Upper lobe of left lung (tissue), 6 donors: ENCODE measurements around the gene DLGAP4. TPM values are rescaled to one million over a fixed set of nuclear protein-coding genes. Genes with fewer than 3 reads are reported as not detected.

Experiments
- ATAC-seq, 2 donors: fragments of 200-7000 bp; cut with Tn5 transposase; one replicate each; pipeline ENCODE4 v1.9.1; 2022; ENCODE audit warnings: mild to moderate bottlenecking in 2 of 2, moderate library complexity in 2 of 2; ENCODE audit not compliant: low FRiP score in 2 of 2
- DNase-seq, 2 donors: peaks; one replicate each; pipeline ENCODE4 v3.0.0-alpha.2; 2019 to 2020
- H3K27ac ChIP-seq, 4 donors: fragments of 200-600 bp; sonication (generic); one replicate each; pipeline ENCODE4 v1.5.1; 2016 to 2019
- H3K27me3 ChIP-seq, 4 donors: fragments of 200-600 bp; sonication (generic); one replicate each; pipeline ENCODE4 v1.5.1; 2017 to 2019
- H3K36me3 ChIP-seq, 4 donors: fragments of 200-600 bp; sonication (generic); one replicate each; pipeline ENCODE4 v1.5.1; 2016 to 2019
- H3K4me1 ChIP-seq, 4 donors: fragments of 200-600 bp; sonication (generic); one replicate each; pipeline ENCODE4 v1.5.1; 2018 to 2019
- H3K4me3 ChIP-seq, 4 donors: fragments of 200-600 bp; sonication (generic); one replicate each; pipeline ENCODE4 v1.5.1; 2017 to 2019; ENCODE audit warnings: mild to moderate bottlenecking in 2 of 4, moderate library complexity in 1 of 4
- H3K9me3 ChIP-seq, 4 donors: fragments of 200-600 bp; sonication (generic); one replicate each; pipeline ENCODE4 v1.5.1; 2018 to 2019
- EP300 ChIP-seq, 4 donors: sonication (generic); formaldehyde crosslinking; IDR thresholded peaks; one replicate each; pipeline ENCODE4 v1.5.1; 2017; ENCODE audit warnings: antibody characterized with exemption in 4 of 4, control low read depth in 2 of 4
- POLR2A ChIP-seq, 4 donors: fragments of 450-650 bp; IDR thresholded peaks; one replicate each; pipeline ENCODE4 v1.5.1; 2016 to 2017; ENCODE audit warnings: antibody characterized with exemption in 4 of 4, mild to moderate bottlenecking in 2 of 4
- POLR2AphosphoS5 ChIP-seq, 2 donors: sonication (generic); formaldehyde crosslinking; IDR thresholded peaks; one replicate each; pipeline ENCODE4 v1.5.1; 2017; ENCODE audit warnings: antibody characterized with exemption in 2 of 2
- WGBS, 2 donors: methylation state at CpG; one replicate each; pipeline ENCODE4 v1.1.5; 2017 to 2018; 5-methylcytosine and 5-hydroxymethylcytosine counted together
- total RNA-seq, 6 donors: library from RNA; depleted of rRNA in 4 of 6; stranded (reverse); fragments of >200 nt in 4 of 6; gene quantifications; one replicate each; pipeline versions ENCODE4 v1.1.0 to v1.2.1, GENCODE V29; 2016 to 2021
- TF ChIP-seq, protein P1 (sequence below), 6 experiments: fragments of 450-650 bp in 4 of 6; fragments of 200-600 bp in 2 of 6; sonication (generic) in 2 of 6; IDR thresholded peaks; one replicate each; pipeline ENCODE4 v1.5.1; 2016 to 2019; ENCODE audit warnings: antibody characterized with exemption in 6 of 6
- donor health status: DM: no; HTN: no; CAD: no; lungs with moderate emphysema.
- donor health status: DM: no; HTN: yes; CAD: no; lungs with severe emphysema.

DLGAP4 gene
- total RNA-seq, 6 donors from 2014 or later = 31.5 to 92.0 (median 49.9) TPM

DNA sequence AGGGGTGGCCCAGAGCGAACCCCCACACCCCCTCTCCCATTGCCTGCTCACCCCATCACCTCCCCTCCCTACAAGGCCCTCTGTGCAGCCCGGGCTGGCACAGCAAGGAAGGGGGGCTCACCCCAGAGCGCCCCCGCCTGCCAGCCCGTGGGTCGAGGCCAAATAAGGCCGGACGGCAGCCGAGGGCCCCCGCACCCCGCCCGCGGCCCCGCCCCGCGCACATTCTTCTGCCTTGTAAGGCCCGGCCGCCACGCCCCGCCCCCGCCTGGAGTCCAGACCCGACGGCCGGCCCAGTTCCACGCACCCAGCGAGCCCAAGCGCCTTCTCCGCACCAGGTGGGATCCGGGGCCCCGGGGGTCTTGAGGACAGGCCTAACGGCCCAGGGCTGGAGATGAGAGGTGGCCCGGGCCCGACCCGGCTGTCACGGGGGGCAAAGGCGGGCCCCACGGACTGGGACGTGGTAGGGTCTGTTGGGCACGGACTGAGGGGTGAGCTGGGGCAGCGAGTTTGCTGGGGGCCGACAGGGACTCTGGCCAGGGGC, 235.2 kb downstream of the DLGAP4 start, which contains the start of gene MYL9:
TSS of gene MYL9 (plus strand) at position 293 of the 541 bp plus-strand sequence. CDS start 3,366 bp downstream, outside the sequence.
- H3K4me3 ChIP-seq = peak within 1 kb of the TSS; percentile 59 to 76 (median 64)
- peaks cover 0 to 17% (median 6%) of the 10 kb centered on the region in 4 donors for H3K36me3 ChIP-seq
- H3K9me3 ChIP-seq = no peaks in the 10 kb centered on the region
- no peaks in the 10 kb centered on the region for H3K27me3 ChIP-seq
- TF ChIP-seq POLR2A (IDR thresholded peaks at IDR 0.05) (peak in 1 of 4 donors; percentile 58), POLR2AphosphoS5 (IDR thresholded peaks at IDR 0.05) (peak in 1 of 2 donors; percentile 26)
- TF ChIP-seq, protein P1, sequence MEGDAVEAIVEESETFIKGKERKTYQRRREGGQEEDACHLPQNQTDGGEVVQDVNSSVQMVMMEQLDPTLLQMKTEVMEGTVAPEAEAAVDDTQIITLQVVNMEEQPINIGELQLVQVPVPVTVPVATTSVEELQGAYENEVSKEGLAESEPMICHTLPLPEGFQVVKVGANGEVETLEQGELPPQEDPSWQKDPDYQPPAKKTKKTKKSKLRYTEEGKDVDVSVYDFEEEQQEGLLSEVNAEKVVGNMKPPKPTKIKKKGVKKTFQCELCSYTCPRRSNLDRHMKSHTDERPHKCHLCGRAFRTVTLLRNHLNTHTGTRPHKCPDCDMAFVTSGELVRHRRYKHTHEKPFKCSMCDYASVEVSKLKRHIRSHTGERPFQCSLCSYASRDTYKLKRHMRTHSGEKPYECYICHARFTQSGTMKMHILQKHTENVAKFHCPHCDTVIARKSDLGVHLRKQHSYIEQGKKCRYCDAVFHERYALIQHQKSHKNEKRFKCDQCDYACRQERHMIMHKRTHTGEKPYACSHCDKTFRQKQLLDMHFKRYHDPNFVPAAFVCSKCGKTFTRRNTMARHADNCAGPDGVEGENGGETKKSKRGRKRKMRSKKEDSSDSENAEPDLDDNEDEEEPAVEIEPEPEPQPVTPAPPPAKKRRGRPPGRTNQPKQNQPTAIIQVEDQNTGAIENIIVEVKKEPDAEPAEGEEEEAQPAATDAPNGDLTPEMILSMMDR (IDR thresholded peaks at IDR 0.05) = no peak
- peaks cover 27 to 46% (median 37%) of the 10 kb centered on the region in 4 donors for H3K4me1 ChIP-seq
- DNase-seq (peak; percentile 94 to 99), ATAC-seq (peak; percentile 87 to 93)
- WGBS, 2 donors = 1% methylated on average over 26 of the region's 41 CpGs; no CpG with 5 or more reads in 1 of the 2 donors
- peak within 1 kb of the TSS; percentile 76 to 92 (median 86) for H3K27ac ChIP-seq

DNA sequence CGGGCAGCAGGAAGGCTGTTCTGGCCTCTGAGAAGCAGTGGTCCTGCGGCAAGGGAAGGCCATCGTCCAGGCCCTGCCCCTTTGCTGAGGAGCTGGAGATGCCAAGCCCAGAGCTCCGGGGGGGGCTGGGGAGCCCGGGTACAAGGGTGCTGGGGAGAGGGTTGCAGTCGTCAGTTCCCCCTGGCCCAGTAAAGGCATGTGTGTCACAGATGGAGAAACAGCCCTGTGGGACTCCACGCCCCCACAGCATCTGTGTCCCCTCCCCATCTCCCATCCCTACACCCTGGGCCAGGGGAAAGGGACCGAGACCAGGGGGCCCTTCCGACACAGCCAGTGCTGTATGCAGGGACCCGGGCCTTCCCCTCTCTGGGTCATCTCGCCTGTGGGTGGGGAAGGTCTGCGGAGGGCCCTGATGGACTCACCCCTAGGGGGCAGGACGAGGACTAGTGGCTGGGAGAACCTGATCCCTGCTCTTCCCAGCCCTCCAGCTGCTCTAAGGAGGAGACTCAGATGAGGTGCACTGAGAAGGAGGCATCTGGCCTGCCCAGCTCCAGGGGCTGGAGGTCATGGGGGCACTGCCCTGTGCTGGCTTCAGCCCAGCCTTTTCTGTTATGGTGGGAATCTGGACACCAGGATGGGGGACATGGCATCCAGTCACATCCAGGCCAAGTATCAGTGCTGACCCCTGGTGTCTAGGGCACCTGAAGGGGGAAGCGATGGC, 235.8 kb downstream of the DLGAP4 start:
- H3K36me3 ChIP-seq = peaks cover 0 to 21% (median 6%) of the 10 kb centered on the region in 4 donors
- H3K27ac ChIP-seq = peak overlapping the region; percentile 76 to 92 (median 86)
- ATAC-seq (peak; percentile 46 to 66), DNase-seq (peak in 1 of 2 donors; percentile 40)
- 25 to 28% methylated on average over 4 to 12 of the region's 14 CpGs for WGBS, 2 donors
- TF ChIP-seq, protein P1 (IDR thresholded peaks at IDR 0.05) = peak; percentile 15 to 50 (median 36)
- TF ChIP-seq POLR2AphosphoS5 (IDR thresholded peaks at IDR 0.05) = no peak
- no peaks in the 10 kb centered on the region for H3K9me3 ChIP-seq
- H3K27me3 ChIP-seq = no peaks in the 10 kb centered on the region
- peaks cover 27 to 46% (median 37%) of the 10 kb centered on the region in 4 donors for H3K4me1 ChIP-seq
- H3K4me3 ChIP-seq = peak overlapping the region; percentile 59 to 76 (median 64)

DNA sequence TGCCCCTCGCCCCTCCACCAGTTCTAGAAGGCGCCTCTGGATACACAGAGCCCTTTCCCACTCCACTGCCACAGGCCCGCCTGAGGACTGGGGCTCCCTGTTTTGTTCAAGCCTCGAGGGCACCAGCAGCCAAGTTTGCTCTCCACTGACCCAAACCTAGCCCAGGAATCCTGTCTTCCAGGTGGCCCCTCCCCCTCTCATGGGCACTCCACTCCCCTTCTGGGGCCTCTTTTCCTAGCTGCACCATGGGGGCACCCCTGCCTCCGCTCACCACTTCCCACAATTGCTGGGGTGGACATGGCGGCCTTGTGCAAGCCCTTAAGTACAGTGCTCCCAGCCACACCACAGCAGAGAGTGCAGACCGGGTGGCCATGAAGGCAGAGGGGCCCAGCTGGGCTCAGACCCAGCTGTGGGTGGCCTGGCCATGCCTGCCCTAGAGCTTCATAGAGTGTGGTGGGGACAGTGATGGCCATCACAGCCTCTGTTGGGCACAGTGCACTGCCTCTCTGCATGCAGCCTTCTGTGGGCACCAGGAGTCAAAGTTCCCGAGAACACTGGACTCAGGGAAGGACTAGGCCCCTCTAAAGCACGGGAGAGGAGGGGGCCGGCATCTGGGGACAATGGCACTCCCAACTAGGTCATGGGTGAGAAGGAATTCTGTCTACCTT, 236.5 kb downstream of the DLGAP4 start:
- Histone ChIP-seq H3K27me3 (no peaks in the 10 kb centered on the region), H3K4me3 (peak overlapping the region; percentile 59 to 76 (median 64)), H3K27ac (peak overlapping the region; percentile 76 to 92 (median 86)), H3K36me3 (peaks cover 0 to 29% (median 10%) of the 10 kb centered on the region in 4 donors), H3K9me3 (no peaks in the 10 kb centered on the region), H3K4me1 (peaks cover 27 to 46% (median 37%) of the 10 kb centered on the region in 4 donors)
- 70 to 73% methylated on average over 7 to 9 of the region's 10 CpGs for WGBS, 2 donors
- ATAC-seq = no peak
- DNase-seq = no peak
- TF ChIP-seq POLR2A (IDR thresholded peaks at IDR 0.05) (no peak), EP300 (IDR thresholded peaks at IDR 0.05) (no peak), POLR2AphosphoS5 (IDR thresholded peaks at IDR 0.05) (no peak)
- TF ChIP-seq, protein P1 (IDR thresholded peaks at IDR 0.05) = no peak

DNA sequence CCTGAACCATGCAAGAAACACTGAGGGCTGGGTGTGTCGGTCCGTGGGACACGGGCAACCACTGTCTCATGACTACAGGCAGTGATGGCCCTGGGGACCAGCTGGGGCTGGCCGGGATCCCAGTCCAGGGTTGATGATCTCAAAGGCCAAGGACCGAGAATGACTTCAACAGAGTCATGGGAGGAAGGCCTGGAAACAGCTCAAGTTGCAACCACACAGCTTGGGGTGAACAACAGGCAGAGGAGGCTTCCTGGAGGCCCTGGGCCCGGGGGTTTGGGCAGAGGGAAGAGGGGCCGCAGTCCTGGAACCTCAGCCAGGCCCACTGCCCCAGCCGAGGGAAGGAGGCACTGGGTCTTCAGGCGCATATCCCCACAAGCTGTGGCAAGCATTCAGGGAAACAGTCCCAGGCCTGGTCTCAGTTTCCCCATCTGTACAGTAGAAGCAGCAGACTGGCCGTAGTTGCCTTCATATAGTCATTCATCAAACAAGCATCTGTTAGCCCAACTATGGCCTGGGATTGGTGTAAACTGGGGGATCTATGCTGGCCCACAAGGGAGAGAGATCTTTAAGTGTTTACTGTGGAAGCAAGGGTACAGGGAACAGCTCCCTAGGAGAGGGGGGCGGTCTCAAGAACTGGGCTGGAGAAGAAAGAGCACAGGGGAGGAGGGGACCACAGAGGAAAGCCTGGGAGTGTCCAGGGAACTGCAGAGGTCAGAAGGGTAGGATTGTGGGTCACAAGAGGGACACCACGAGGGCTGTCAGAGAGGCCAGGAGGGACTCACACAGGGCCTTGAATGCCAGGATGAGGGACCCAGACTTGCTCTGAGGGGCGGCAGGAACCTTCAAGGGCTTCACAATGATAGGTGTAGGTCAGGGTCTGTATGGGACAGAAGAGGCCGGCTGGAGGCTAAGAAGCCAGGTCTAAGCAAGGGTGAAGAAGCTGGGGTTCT, 237.3 kb downstream of the DLGAP4 start:
- no peaks in the 10 kb centered on the region for H3K9me3 ChIP-seq
- peak in 1 of 2 donors; percentile 55 for ATAC-seq
- peak overlapping the region; percentile 76 to 92 (median 86) for H3K27ac ChIP-seq
- H3K36me3 ChIP-seq = peaks cover 0 to 37% (median 14%) of the 10 kb centered on the region in 4 donors
- 72 to 76% methylated on average over 10 to 14 of the region's 14 CpGs for WGBS, 2 donors
- TF ChIP-seq POLR2AphosphoS5 (IDR thresholded peaks at IDR 0.05) (peak; percentile 13 to 27), POLR2A (IDR thresholded peaks at IDR 0.05) (no peak), EP300 (IDR thresholded peaks at IDR 0.05) (no peak)
- TF ChIP-seq, protein P1 (IDR thresholded peaks at IDR 0.05) = no peak
- peak overlapping the region in 3 of 4 donors; percentile 59 to 66 (median 63) for H3K4me3 ChIP-seq
- H3K4me1 ChIP-seq = peaks cover 27 to 46% (median 37%) of the 10 kb centered on the region in 4 donors
- H3K27me3 ChIP-seq = no peaks in the 10 kb centered on the region
- peak; percentile 33 to 84 for DNase-seq
